Pancreas (tissue), 10 donors: ENCODE results near the gene ETF1. TPM values are rescaled to one million over a fixed set of nuclear protein-coding genes. Genes with fewer than 3 reads are reported as not detected.

ENCODE experiments used
- ATAC-seq, 4 donors: fragments of 200-7000 bp; cut with Tn5 transposase; one replicate each; pipeline versions ENCODE4 v1.8.0 to v1.9.1; 2020; ENCODE audit warnings: mild to moderate bottlenecking in 4 of 4, moderate library complexity in 4 of 4
- DNase-seq, 6 donors: peaks; one replicate each; pipeline ENCODE4 v3.0.0-alpha.2; 2020
- FAIRE-seq: peaks from 2 replicates; lab custom pipeline; 2012; peaks lifted over from hg19 to GRCh38; lab: Jason Lieb, UNC
- H3K27ac ChIP-seq, 4 donors: fragments of 200-600 bp; sonication (generic); 1 replicate in 3 of 4; 2 replicates in 1 of 4; pipeline versions ENCODE4 v1.5.0 to v1.8.0; 2020
- H3K27me3 ChIP-seq, 4 donors: fragments of 200-600 bp; one replicate each; pipeline ENCODE4 v1.8.0; 2021
- H3K36me3 ChIP-seq, 3 donors: fragments of 200-600 bp; sonication (generic) in 1 of 3; one replicate each; pipeline versions ENCODE4 v1.5.0 to v1.8.0; 2020 to 2021
- H3K4me1 ChIP-seq, 3 donors: fragments of 200-600 bp; one replicate each; pipeline ENCODE4 v1.8.0; 2021
- H3K4me3 ChIP-seq, 4 donors: fragments of 200-600 bp; sonication (generic) in 2 of 4; one replicate each; pipeline versions ENCODE4 v1.5.0 to v1.8.0; 2020 to 2021
- H3K9me3 ChIP-seq, 4 donors: fragments of 200-600 bp; one replicate each; pipeline ENCODE4 v1.8.0; 2021
- CTCF ChIP-seq, 4 donors: fragments of 200-600 bp; sonication (generic) in 3 of 4; IDR thresholded peaks; one replicate each; pipeline versions ENCODE4 v1.5.0 to v1.8.0; 2021; ENCODE audit warnings: antibody characterized with exemption in 4 of 4
- WGBS, 2 donors: extraction: QIAGEN DNeasy Blood & Tissue Kit; methylation state at CpG; one replicate each; pipeline ENCODE4 v1.1.7; 2013; 5-methylcytosine and 5-hydroxymethylcytosine counted together
- intact Hi-C, 3 donors: fragments of 100-400 bp; cut with DNase I; formaldehyde crosslinking; loops; one replicate each; pipeline versions ENCODE4 v1.11.1 to v1.14.2; 2022
- polyA plus RNA-seq, 2 donors: library from polyadenylated mRNA; stranded (reverse); fragments of 200-250 nt; gene quantifications; one replicate each; pipeline ENCODE4 v1.2.3, GENCODE V29; 2013
- total RNA-seq, 6 donors: library from RNA; stranded (reverse); fragmentation: NEBNext Ultra II Directional in 4 of 6; extraction: Animal tissue kit (Norgen Biotek cat#: 25700) in 4 of 6; gene quantifications; one replicate each; pipeline versions ENCODE4 v1.2.1 to v1.2.4, GENCODE V29; 2021 to 2023
- donor health status: healthy with polysubstance abuse.
- donor health status: DM: no; HTN: no; CAD: no; lungs with moderate emphysema.
- donor health status: DM: no; HTN: no; CAD: no.
- donor health status: control.
- donor health status: control.
- donor health status: Bipolar disorder and iron deficiency.
- donor health status: DM: yes; HTN: yes; CAD: no.
- donor health status: DM: no; HTN: no; CAD: no.
- donor health status: DM: no; HTN: no; CAD: no.
- donor health status: DM: yes; HTN: yes; CAD: no.

ETF1 gene
- total and polyA plus RNA-seq, 8 donors: 14.7 to 54.0 (median 33.8) TPM

GRCh38 chr5:138528744-138529469 is 14.1 kb downstream of the ETF1 start:
- no peaks in the 10 kb centered on the region for H3K27me3 ChIP-seq
- no peaks in the 10 kb centered on the region for H3K9me3 ChIP-seq
- 61 to 64% methylated on average over 7 of the region's 7 CpGs for WGBS, 2 donors
- no peak for TF ChIP-seq CTCF (IDR thresholded peaks at IDR 0.05)
- H3K27ac ChIP-seq: no peak overlapping the region
- DNase-seq (no peak), FAIRE-seq (no peak), ATAC-seq (no peak)
- intact Hi-C loops: no loop called here
- no peaks in the 10 kb centered on the region for H3K36me3 ChIP-seq
- peaks cover 5 to 8% (median 7%) of the 10 kb centered on the region in 3 donors for H3K4me1 ChIP-seq
- H3K4me3 ChIP-seq: no peak overlapping the region

- FAIRE-seq (no peak), DNase-seq (no peak), ATAC-seq (no peak)
- WGBS, 2 donors: 34 to 35% methylated on average over 1 of the region's 1 CpG
- intact Hi-C loops: no loop called here
- no peaks in the 10 kb centered on the region for H3K27me3 ChIP-seq
- H3K4me3 ChIP-seq: no peak overlapping the region
- peaks cover 5 to 8% (median 7%) of the 10 kb centered on the region in 3 donors for H3K4me1 ChIP-seq
- H3K36me3 ChIP-seq: no peaks in the 10 kb centered on the region
- TF ChIP-seq CTCF (IDR thresholded peaks at IDR 0.05): no peak
- H3K9me3 ChIP-seq: no peaks in the 10 kb centered on the region
- no peak overlapping the region for H3K27ac ChIP-seq
Observed at GRCh38 chr5:138528208-138528607, 14.8 kb downstream of the ETF1 start.

- H3K4me1 ChIP-seq: peaks cover 5 to 8% (median 7%) of the 10 kb centered on the region in 3 donors
- H3K27ac ChIP-seq: no peak overlapping the region
- no peaks in the 10 kb centered on the region for H3K36me3 ChIP-seq
- H3K4me3 ChIP-seq: no peak overlapping the region
- ATAC-seq (no peak), FAIRE-seq (no peak), DNase-seq (no peak)
- no peaks in the 10 kb centered on the region for H3K27me3 ChIP-seq
- WGBS, 2 donors: 36 to 40% methylated on average over 1 of the region's 1 CpG
- no peak for TF ChIP-seq CTCF (IDR thresholded peaks at IDR 0.05)
- intact Hi-C loops: no loop called here
- no peaks in the 10 kb centered on the region for H3K9me3 ChIP-seq
Observed at GRCh38 chr5:138527170-138527569, 15.9 kb downstream of the ETF1 start.

DNA sequence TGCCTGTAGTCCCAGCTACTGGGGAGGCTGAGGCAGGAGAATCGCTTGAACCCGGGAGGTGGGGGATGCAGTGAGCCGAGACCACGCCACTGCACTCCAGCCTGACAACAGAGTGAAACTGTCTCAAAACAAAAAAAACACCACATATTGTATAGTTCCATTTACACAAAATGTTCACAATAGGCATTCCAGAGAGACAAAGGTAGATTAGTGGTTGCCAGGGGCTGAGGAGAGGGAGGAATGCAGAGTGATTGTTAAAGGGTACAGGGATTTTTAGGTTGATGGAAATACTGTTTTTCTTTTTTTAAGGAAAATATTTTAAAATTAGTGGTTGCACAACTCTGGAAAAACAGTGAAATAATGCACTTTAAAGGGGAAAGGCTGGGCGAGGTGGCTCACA is 19.6 kb downstream of the ETF1 start:
- 96 to 98% methylated on average over 5 of the region's 5 CpGs for WGBS, 2 donors
- Histone ChIP-seq H3K4me1 (peaks cover 0 to 4% (median 0%) of the 10 kb centered on the region in 3 donors), H3K27me3 (no peaks in the 10 kb centered on the region), H3K27ac (no peak overlapping the region), H3K4me3 (no peak overlapping the region), H3K9me3 (no peaks in the 10 kb centered on the region), H3K36me3 (peaks cover 0 to 3% (median 0%) of the 10 kb centered on the region in 3 donors)
- FAIRE-seq (no peak), ATAC-seq (no peak), DNase-seq (no peak)
- intact Hi-C loops: no loop called here
- TF ChIP-seq CTCF (IDR thresholded peaks at IDR 0.05): no peak

DNA sequence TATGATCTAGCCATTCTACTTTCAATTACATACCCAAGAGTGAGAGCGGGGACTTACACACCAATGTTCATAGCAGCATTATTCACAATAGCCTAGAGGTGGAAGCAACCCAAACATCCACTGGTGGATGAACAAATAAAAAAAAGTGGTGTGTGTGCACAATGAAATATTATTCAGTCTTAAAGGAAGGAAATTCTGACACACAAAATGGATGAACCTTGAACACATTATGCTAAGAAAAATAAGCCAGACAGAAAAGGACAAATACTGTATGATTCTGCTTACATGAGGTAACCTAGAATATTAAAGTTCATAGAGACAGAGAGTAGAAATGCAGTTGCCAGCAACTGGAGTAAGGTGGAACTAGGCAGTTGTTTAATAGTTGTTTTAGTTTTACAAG is 22.1 kb downstream of the ETF1 start:
- TF ChIP-seq CTCF (IDR thresholded peaks at IDR 0.05): no peak
- Histone ChIP-seq H3K36me3 (peaks cover 0 to 24% (median 3%) of the 10 kb centered on the region in 3 donors), H3K4me1 (no peaks in the 10 kb centered on the region), H3K4me3 (no peak overlapping the region), H3K9me3 (no peaks in the 10 kb centered on the region), H3K27ac (no peak overlapping the region), H3K27me3 (no peaks in the 10 kb centered on the region)
- no peak for ATAC-seq
- no peak for DNase-seq
- intact Hi-C loops: no loop called here
- FAIRE-seq: no peak
- 97 to 100% methylated on average over 1 of the region's 1 CpG for WGBS, 2 donors
